Smooth muscle cell of the pulmonary artery (primary cell): ENCODE measurements around the gene KAT7. TPM values are rescaled to one million over a fixed set of nuclear protein-coding genes. Genes with fewer than 3 reads are reported as not detected.

Source experiments
- total RNA-seq: library from RNA; depleted of rRNA; stranded (reverse); fragments of >200 nt; gene quantifications from 2 replicates; pipeline ENCODE4 v1.2.3, GENCODE V29; 2014

Gene KAT7
- total RNA-seq = 39.7 and 43.4 TPM in 2 replicates

DNA sequence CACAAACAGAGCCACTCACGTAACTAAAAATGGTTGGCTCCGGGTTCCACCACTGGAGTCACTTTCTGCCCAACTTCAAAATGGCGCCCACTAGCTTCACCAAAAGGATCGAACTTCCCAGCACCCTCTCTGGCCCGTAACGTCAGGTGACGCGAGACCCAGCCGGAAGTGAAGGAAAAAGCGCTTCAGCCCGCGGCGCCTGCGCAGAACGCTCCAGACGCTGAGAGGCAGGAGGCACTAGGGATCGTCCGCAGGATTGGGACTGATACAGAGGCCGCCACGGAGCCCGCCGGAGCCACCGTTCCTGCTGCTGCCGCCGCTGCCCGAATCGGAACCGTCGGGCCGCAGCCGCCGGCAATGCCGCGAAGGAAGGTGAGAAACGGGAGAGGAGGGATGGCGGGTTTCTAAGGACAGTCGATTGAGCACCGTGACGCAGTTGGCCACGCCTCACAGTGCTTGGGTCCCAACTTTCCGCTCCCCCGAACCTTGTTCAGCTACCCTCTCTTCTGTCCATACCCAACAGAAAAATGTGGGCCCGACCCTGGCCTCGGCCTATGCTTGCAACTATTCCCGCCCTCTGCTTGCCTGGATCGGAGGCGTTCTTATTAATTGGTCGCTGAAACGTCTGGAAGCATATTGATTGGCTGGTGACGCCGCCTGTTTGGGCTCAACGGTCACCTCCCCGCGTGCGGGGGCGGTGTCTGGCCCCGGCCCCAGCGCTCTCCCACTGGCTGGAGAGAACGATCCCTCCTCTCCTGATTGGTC lies at the start of gene KAT7:
TSS of gene KAT7 (plus strand) at position 204 of the 765 bp plus-strand sequence. CDS start at position 358, 154 bp downstream.

DNA sequence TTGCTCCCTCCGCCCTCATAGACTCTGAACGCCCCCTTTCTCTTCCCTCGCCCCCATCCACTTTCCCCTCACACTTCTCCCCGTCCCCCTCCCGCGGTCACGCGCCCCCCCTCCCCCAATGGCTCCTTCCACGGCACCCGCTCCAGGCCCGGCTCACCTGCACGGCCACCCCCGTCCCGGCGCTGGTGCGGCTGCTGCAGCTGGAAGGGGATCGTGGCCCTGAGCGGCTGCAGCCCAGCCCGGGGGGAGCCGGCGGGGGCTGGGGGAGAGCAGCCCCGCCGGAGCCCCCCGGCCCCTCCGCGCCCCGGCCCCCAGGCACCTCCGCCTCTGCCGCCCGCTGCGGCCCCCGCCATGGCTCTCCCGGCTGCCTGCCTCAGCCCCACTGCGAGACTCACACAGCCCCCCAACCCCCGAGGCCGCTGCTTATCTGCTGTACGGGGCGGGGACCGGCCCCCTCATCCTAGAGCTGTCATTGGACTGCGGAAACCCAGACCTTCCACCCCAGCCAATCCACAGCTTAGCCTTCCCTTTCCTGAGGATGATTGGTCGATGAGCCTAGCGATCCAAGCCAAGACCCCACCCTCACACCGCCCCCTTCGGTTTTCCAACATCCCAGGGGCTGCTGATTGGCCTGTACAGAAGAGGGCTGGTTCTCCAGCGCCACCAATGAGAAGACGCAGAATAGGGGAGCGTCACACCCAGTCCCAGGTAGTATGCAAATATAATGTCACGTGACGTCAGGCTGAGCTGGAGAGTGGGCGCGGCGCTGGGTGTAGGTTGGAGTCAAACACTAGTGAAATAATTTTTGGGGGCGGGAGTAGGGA lies 24.5 kb upstream of the KAT7 start, which contains the start of gene FAM117A:
TSS of gene FAM117A (minus strand) at position 397 of the 824 bp plus-strand sequence. CDS start at position 353, 44 bp downstream.

DNA sequence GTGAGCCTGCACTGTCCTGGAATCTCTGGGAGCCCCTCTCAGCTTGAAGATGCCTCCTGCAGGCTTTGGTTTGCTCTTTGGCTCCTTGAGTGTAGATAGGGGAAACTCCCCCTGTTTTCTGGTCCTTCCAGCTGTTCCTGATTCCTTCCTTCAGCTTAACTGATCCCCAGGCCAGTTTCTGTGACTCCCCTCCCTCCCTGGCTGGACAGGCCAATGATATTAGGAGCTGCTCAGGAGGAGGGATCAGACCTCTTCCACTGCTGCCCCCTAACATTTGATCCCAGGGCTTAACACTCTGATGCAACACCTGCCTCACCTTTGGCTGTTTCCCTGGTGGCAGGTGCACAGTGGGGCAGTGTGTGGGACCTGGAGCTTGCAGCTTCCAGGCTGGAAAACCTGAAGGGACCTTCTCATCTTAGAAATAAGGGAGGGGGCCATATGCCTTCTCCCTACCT lies 59.6 kb downstream of the KAT7 start, which contains the start of gene TAC4:
TSS of gene TAC4 (minus strand) at position 51 of the 455 bp plus-strand sequence. CDS start 52 bp downstream, outside the sequence.

Other genes with a start within 250 kb of the KAT7 start
- 2.4 and 2.9 TPM in 2 replicates for gene NXPH3, start 212.8 kb upstream of the KAT7 start, total RNA-seq
- gene SPOP, start 110.6 kb upstream of the KAT7 start, total RNA-seq = 81.6 and 114 TPM in 2 replicates
- gene SLC35B1, start 80.7 kb upstream of the KAT7 start, total RNA-seq = 42.6 and 45.7 TPM in 2 replicates
- 4.7 and 6.0 TPM in 2 replicates for gene FAM117A, start 24.6 kb upstream of the KAT7 start, total RNA-seq
- not detected in 2 replicates for gene TAC4, start 59.4 kb downstream of the KAT7 start, total RNA-seq
- not detected in 2 replicates for gene DLX4, start 180.5 kb downstream of the KAT7 start, total RNA-seq
- gene DLX3, start 206.5 kb downstream of the KAT7 start, total RNA-seq = 0.07 TPM in 1 of 2 replicates, not detected in the other